Natural killer cell (primary cell): ENCODE data around the gene ASIC2. TPM values are rescaled to one million over a fixed set of nuclear protein-coding genes. Genes with fewer than 3 reads are reported as not detected.

Source experiments
- ATAC-seq, 3 donors: fragments of 150-1000 bp in 2 of 3; fragments of 200-7000 bp in 1 of 3; cut with Tn5 transposase; 1 replicate in 1 of 3; 2 replicates in 2 of 3; pipeline ENCODE4 v1.10.0; 2021; ENCODE audit warnings: mild to moderate bottlenecking in 2 of 3, moderate library complexity in 2 of 3
- DNase-seq, 2 donors: peaks; one replicate each; pipeline versions ENCODE4 v3.0.0 to v3.0.0-alpha.2; 2013 to 2021; ENCODE audit warnings: mixed read lengths in 1 of 2
- H3K27ac ChIP-seq: one replicate; pipeline ENCODE4 v1.5.1; 2013; ENCODE audit warnings: mild to moderate bottlenecking, low read length
- H3K27me3 ChIP-seq: one replicate; pipeline ENCODE4 v1.6.1; 2013; ENCODE audit warnings: low read length; ENCODE audit not compliant: control insufficient read depth, insufficient read depth
- H3K36me3 ChIP-seq: one replicate; pipeline ENCODE4 v1.6.1; 2013; ENCODE audit warnings: low read length; ENCODE audit not compliant: control insufficient read depth, insufficient read depth
- H3K4me1 ChIP-seq: one replicate; pipeline ENCODE4 v1.6.1; 2013; ENCODE audit warnings: low read length; ENCODE audit not compliant: control insufficient read depth, insufficient read depth
- H3K4me3 ChIP-seq: one replicate; pipeline ENCODE4 v1.5.1; 2013; ENCODE audit warnings: low read length
- H3K9me3 ChIP-seq: one replicate; pipeline ENCODE4 v1.6.1; 2013; ENCODE audit warnings: low read length; ENCODE audit not compliant: control insufficient read depth, insufficient read depth
- H3K27ac Mint-ChIP-seq, 2 donors: one replicate each; pipeline ENCODE4 v1.8.0; 2022; ENCODE audit warnings: mild to moderate bottlenecking in 2 of 2, mixed read lengths in 2 of 2, moderate library complexity in 1 of 2
- H3K27me3 Mint-ChIP-seq, 2 donors: one replicate each; pipeline ENCODE4 v1.8.0; 2022; ENCODE audit warnings: low read depth in 2 of 2, mixed read lengths in 2 of 2
- H3K36me3 Mint-ChIP-seq: one replicate; pipeline ENCODE4 v1.8.0; 2022; ENCODE audit warnings: mixed read lengths
- H3K4me1 Mint-ChIP-seq, 2 donors: one replicate each; pipeline ENCODE4 v1.8.0; 2022; ENCODE audit warnings: mixed read lengths in 2 of 2
- H3K4me3 Mint-ChIP-seq: one replicate; pipeline ENCODE4 v1.8.0; 2022; ENCODE audit warnings: mild to moderate bottlenecking, moderate library complexity, mixed read lengths
- H3K9me3 Mint-ChIP-seq, 2 donors: one replicate each; pipeline ENCODE4 v1.8.0; 2022; ENCODE audit warnings: mixed read lengths in 2 of 2
- CTCF ChIP-seq: fragments of 200-600 bp; IDR thresholded peaks from one replicate; pipeline ENCODE4 v1.8.0; 2022; ENCODE audit warnings: antibody characterized with exemption
- WGBS: methylation state at CpG from one replicate; pipeline ENCODE4 v1.1.7; 2013; ENCODE audit warnings: missing lambda C conversion rate; ENCODE audit not compliant: insufficient coverage; 5-methylcytosine and 5-hydroxymethylcytosine counted together
- intact Hi-C: fragments of 100-400 bp; cut with micrococcal nuclease; formaldehyde crosslinking; loops from one replicate; pipeline ENCODE4 v1.14.2; 2022
- total RNA-seq, 4 donors: library from RNA; stranded (reverse); fragments of 120-200 nt in 1 of 4; gene quantifications; one replicate each; pipeline versions ENCODE4 v1.2.3 to v1.2.4, GENCODE V29; 2013 to 2022

Gene ASIC2
- total RNA-seq, 3 donors from 2014 or later (not counting 1 experiment from before 2014, with no cell fraction given) = not detected

GRCh38 chr17:33015716-33016346 is 277.3 kb downstream of the ASIC2 start:
- intact Hi-C loops = no loop called here
- no peak overlapping the region for H3K4me3 Mint-ChIP-seq
- no peak overlapping the region for H3K27ac Mint-ChIP-seq
- no peak overlapping the region for H3K27ac ChIP-seq
- no peaks in the 10 kb centered on the region for H3K36me3 Mint-ChIP-seq
- H3K9me3 Mint-ChIP-seq = no peaks in the 10 kb centered on the region
- no peak for DNase-seq
- ATAC-seq = no peak
- H3K4me1 Mint-ChIP-seq = no peaks in the 10 kb centered on the region
- 69% methylated on average over 9 of the region's 9 CpGs for WGBS
- H3K27me3 ChIP-seq = no peaks in the 10 kb centered on the region
- H3K27me3 Mint-ChIP-seq = peaks cover 0 to 4% of the 10 kb centered on the region in 2 donors
- no peaks in the 10 kb centered on the region for H3K36me3 ChIP-seq
- no peak overlapping the region for H3K4me3 ChIP-seq
- TF ChIP-seq CTCF = no peak
- no peaks in the 10 kb centered on the region for H3K4me1 ChIP-seq
- no peaks in the 10 kb centered on the region for H3K9me3 ChIP-seq

DNA sequence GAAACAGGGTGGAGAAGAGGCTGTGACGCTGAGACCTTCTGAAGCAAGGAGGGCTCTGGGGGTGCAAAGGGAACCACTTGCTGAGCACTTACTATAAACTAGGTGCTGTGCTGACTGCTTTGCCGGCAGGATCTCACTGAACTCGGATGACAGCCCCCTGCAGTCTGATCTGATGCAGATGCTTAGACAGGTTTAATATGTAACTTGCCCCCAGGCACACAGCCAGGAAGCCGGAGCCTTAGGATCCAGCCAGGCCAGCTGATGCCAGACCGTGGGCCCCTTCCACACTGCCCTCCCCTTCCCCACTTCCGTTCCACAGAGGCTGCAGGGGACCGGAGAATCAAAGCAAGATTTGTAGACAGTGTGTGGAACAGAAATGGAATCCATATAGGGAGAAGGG is 278.3 kb downstream of the ASIC2 start:
- no peaks in the 10 kb centered on the region for H3K9me3 ChIP-seq
- Mint-ChIP-seq H3K9me3 (no peaks in the 10 kb centered on the region), H3K36me3 (no peaks in the 10 kb centered on the region), H3K27me3 (peaks cover 0 to 4% of the 10 kb centered on the region in 2 donors), H3K4me1 (no peaks in the 10 kb centered on the region), H3K4me3 (no peak overlapping the region), H3K27ac (no peak overlapping the region)
- ATAC-seq (no peak), DNase-seq (no peak)
- H3K27me3 ChIP-seq = no peaks in the 10 kb centered on the region
- no peak overlapping the region for H3K27ac ChIP-seq
- H3K4me3 ChIP-seq = no peak overlapping the region
- intact Hi-C loops = no loop called here
- WGBS = 95% methylated on average over 7 of the region's 7 CpGs
- H3K36me3 ChIP-seq = no peaks in the 10 kb centered on the region
- no peaks in the 10 kb centered on the region for H3K4me1 ChIP-seq
- TF ChIP-seq CTCF = no peak

- Mint-ChIP-seq H3K27ac (no peak overlapping the region), H3K4me3 (no peak overlapping the region), H3K27me3 (peaks cover 5 to 8% of the 10 kb centered on the region in 2 donors), H3K9me3 (no peaks in the 10 kb centered on the region), H3K36me3 (no peaks in the 10 kb centered on the region), H3K4me1 (no peaks in the 10 kb centered on the region)
- 88% methylated on average over 18 of the region's 18 CpGs for WGBS
- intact Hi-C loops = no loop called here
- ATAC-seq (no peak), DNase-seq (peak in 1 of 2 donors; percentile 8)
- no peak for TF ChIP-seq CTCF
- H3K36me3 ChIP-seq = no peaks in the 10 kb centered on the region
- no peaks in the 10 kb centered on the region for H3K27me3 ChIP-seq
- H3K27ac ChIP-seq = no peak overlapping the region
- H3K4me1 ChIP-seq = no peaks in the 10 kb centered on the region
- H3K9me3 ChIP-seq = no peaks in the 10 kb centered on the region
- no peak overlapping the region for H3K4me3 ChIP-seq
These were observed 279.3 kb downstream of the ASIC2 start for GRCh38 chr17:33013596-33014375.
